PC-3 (cell line): Measurements from ENCODE around the gene ANGPT4. TPM values are rescaled to one million over a fixed set of nuclear protein-coding genes. Genes with fewer than 3 reads are reported as not detected.

Experiments
- ATAC-seq: fragments of 200-7000 bp; cut with Tn5 transposase; 2 replicates; pipeline ENCODE4 v1.9.1; 2020; ENCODE audit warnings: mild to moderate bottlenecking, moderate library complexity
- BruUV-seq: library from RNA; stranded (reverse); fragments of 400-500 nt; replicated peaks from 2 replicates; lab custom pipeline; 2021; lab: Mats Ljungman, UMichigan
- CTCF ChIA-PET: fragments of 300-600 bp; sonication (Branson Sonifier 250); formaldehyde crosslinking; loops from one replicate; lab custom pipeline; 2022; ENCODE audit warnings: antibody characterized with exemption; lab: Charles Lee
- POLR2A ChIA-PET: fragments of 300-600 bp; sonication (Branson Sonifier 250); formaldehyde crosslinking; loops from one replicate; lab custom pipeline; 2022; ENCODE audit warnings: antibody characterized with exemption; ENCODE audit not compliant: unreplicated experiment; lab: Charles Lee
- DNase-seq: peaks from one replicate; pipeline ENCODE4 v3.0.0-alpha.2; 2015
- H2AFZ ChIP-seq: fragments of 300-600 bp; sonication (generic); 2 replicates; pipeline ENCODE4 v1.6.0; 2016; ENCODE audit warnings: antibody characterized with exemption, low read length
- H3F3A ChIP-seq: fragments of 300-600 bp; sonication (generic); one replicate; pipeline ENCODE4 v1.6.0; 2017; ENCODE audit warnings: antibody characterized with exemption, low read length, control low read depth, mild to moderate bottlenecking; ENCODE audit not compliant: unreplicated experiment
- H3K27ac ChIP-seq: fragments of 300-600 bp; sonication (generic); 2 replicates; pipeline ENCODE4 v1.5.1; 2016; ENCODE audit warnings: mild to moderate bottlenecking, low read length
- H3K27me3 ChIP-seq: fragments of 300-600 bp; sonication (generic); 2 replicates; pipeline ENCODE4 v1.6.1; 2016; ENCODE audit warnings: low read length, mixed read lengths
- H3K36me3 ChIP-seq: fragments of 300-600 bp; sonication (generic); 2 replicates; pipeline ENCODE4 v1.6.1; 2016; ENCODE audit warnings: low read depth, mixed run types, low read length, mixed read lengths
- H3K4me1 ChIP-seq: fragments of 300-600 bp; sonication (generic); 2 replicates; pipeline ENCODE4 v1.5.1; 2016; ENCODE audit warnings: low read length; ENCODE audit not compliant: insufficient read depth
- H3K4me2 ChIP-seq: fragments of 300-600 bp; sonication (generic); 2 replicates; pipeline ENCODE4 v1.6.0; 2016; ENCODE audit warnings: low read length
- H3K4me3 ChIP-seq: fragments of 300-600 bp; sonication (generic); 2 replicates; pipeline ENCODE4 v1.5.1; 2016; ENCODE audit warnings: mild to moderate bottlenecking, low read length, mixed read lengths
- H3K79me2 ChIP-seq: fragments of 300-600 bp; sonication (generic); 2 replicates; pipeline ENCODE4 v1.6.1; 2017; ENCODE audit warnings: low read length, mixed read lengths
- H3K9ac ChIP-seq: fragments of 300-600 bp; sonication (generic); 2 replicates; pipeline ENCODE4 v1.6.0; 2016; ENCODE audit warnings: mild to moderate bottlenecking, low read length
- H3K9me2 ChIP-seq: fragments of 300-600 bp; sonication (generic); replicated peaks from 2 replicates; pipeline ENCODE4 v1.6.1; 2016; ENCODE audit warnings: mixed run types, low read length, mixed read lengths
- H3K9me3 ChIP-seq: fragments of 300-600 bp; sonication (generic); 2 replicates; pipeline ENCODE4 v1.6.1; 2016; ENCODE audit warnings: low read length, mixed read lengths
- H4K20me1 ChIP-seq: fragments of 300-600 bp; sonication (generic); 2 replicates; pipeline ENCODE4 v1.6.1; 2016; ENCODE audit warnings: low read length, mixed read lengths
- EZH2 ChIP-seq: fragments of 300-600 bp; sonication (generic); IDR thresholded peaks from one replicate; pipeline ENCODE4 v1.6.1; 2017; ENCODE audit warnings: antibody characterized with exemption, mild to moderate bottlenecking, low read length; ENCODE audit not compliant: unreplicated experiment
- EZH2phosphoT487 ChIP-seq: fragments of 300-600 bp; sonication (generic); IDR thresholded peaks from 2 replicates; pipeline ENCODE4 v1.6.1; 2018; ENCODE audit warnings: mild to moderate bottlenecking, antibody characterized with exemption, low read length, borderline replicate concordance
- intact Hi-C: fragments of 100-400 bp; cut with micrococcal nuclease; formaldehyde crosslinking; loops from 2 replicates; pipeline ENCODE4 v1.9.0; 2023
- total RNA-seq: library from RNA; depleted of rRNA; stranded (reverse); fragments of >200 nt; gene quantifications from 2 replicates; pipeline ENCODE4 v1.2.3, GENCODE V29; 2014
- TF ChIP-seq, protein P1 (sequence below): fragments of 300-600 bp; sonication (generic); conservative IDR thresholded peaks from 2 replicates; pipeline ENCODE4 v1.5.1; 2017; ENCODE audit warnings: antibody characterized with exemption, low read depth, mild to moderate bottlenecking, low read length

ANGPT4 gene
- total RNA-seq, 1 experiment from 2014 or later: not detected

DNA sequence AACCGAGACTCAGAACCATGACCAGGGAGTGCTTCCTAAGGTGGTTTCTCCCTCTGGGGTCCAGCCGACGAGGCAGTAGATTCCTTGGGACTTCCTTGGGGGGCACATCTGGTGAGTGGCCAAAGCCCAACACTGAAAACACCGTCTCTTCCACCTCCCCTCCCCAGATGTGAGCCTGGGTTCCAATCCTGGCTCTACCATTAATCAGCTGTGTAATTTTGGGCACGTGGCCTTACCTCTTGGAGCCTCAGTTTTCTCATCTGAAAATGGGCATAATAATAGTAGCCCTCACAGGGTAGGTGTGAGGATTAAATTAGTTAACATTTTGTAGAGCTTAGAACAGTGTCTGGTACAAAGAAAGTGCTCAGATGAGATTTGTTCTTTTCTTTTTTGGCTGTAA lies 77.1 kb downstream of the ANGPT4 start:
- CTCF ChIA-PET: interaction anchor here (0.7 kb wide), 1 partner anchor 17 kb away, joined by 3 read pairs; no protein-coding TSS in a partner anchor
- Histone ChIP-seq H3K4me1 (peaks cover 51% of the 10 kb centered on the region), H3K79me2 (peaks cover 89% of the 10 kb centered on the region), H3K9me3 (no peaks in the 10 kb centered on the region), H3K36me3 (no peaks in the 10 kb centered on the region), H3K9me2 (no peaks in the 10 kb centered on the region), H2AFZ (no peak overlapping the region), H3K9ac (no peak overlapping the region), H4K20me1 (no peaks in the 10 kb centered on the region), H3K27ac (no peak overlapping the region), H3K27me3 (no peaks in the 10 kb centered on the region), H3K4me3 (no peak overlapping the region), H3F3A (peaks cover 6% of the 10 kb centered on the region), H3K4me2 (no peak overlapping the region)
- intact Hi-C loops: no loop called here
- POLR2A ChIA-PET: interaction anchor here (0.6 kb wide), 1 partner anchor 227 kb away, joined by 10 read pairs; no protein-coding TSS in a partner anchor
- BruUV-seq: no TSS peak
- DNase-seq (no peak), ATAC-seq (no peak)
- no peak for TF ChIP-seq EZH2
- TF ChIP-seq EZH2phosphoT487: no peak
- TF ChIP-seq, protein P1, sequence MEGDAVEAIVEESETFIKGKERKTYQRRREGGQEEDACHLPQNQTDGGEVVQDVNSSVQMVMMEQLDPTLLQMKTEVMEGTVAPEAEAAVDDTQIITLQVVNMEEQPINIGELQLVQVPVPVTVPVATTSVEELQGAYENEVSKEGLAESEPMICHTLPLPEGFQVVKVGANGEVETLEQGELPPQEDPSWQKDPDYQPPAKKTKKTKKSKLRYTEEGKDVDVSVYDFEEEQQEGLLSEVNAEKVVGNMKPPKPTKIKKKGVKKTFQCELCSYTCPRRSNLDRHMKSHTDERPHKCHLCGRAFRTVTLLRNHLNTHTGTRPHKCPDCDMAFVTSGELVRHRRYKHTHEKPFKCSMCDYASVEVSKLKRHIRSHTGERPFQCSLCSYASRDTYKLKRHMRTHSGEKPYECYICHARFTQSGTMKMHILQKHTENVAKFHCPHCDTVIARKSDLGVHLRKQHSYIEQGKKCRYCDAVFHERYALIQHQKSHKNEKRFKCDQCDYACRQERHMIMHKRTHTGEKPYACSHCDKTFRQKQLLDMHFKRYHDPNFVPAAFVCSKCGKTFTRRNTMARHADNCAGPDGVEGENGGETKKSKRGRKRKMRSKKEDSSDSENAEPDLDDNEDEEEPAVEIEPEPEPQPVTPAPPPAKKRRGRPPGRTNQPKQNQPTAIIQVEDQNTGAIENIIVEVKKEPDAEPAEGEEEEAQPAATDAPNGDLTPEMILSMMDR: no peak

DNA sequence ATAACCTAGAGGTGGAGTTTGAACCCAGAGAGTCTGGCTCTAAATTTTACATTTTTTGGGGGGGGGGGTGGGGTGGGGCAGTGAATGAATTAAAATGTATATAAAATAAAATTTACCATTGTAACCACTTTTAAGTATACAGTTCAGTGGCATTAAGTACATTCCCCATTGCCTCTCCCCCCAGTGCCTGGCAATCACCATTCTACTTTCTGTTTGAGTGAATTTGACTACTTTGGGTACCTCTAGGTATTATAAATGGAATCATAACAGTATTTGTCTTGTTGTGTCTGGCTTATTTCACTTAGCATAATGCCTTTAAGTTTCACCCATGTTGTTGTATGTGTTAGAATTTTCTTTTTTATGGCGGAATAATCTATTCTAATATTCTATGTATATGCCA lies 79.9 kb downstream of the ANGPT4 start:
- ATAC-seq (no peak), DNase-seq (no peak)
- Histone ChIP-seq H3K9ac (no peak overlapping the region), H3K4me1 (peaks cover 33% of the 10 kb centered on the region), H4K20me1 (no peaks in the 10 kb centered on the region), H3K9me3 (no peaks in the 10 kb centered on the region), H3K36me3 (no peaks in the 10 kb centered on the region), H3K4me3 (no peak overlapping the region), H3K79me2 (peaks cover 62% of the 10 kb centered on the region), H3F3A (peaks cover 6% of the 10 kb centered on the region), H3K4me2 (peak overlapping the region; percentile 22), H2AFZ (no peak overlapping the region), H3K9me2 (no peaks in the 10 kb centered on the region), H3K27ac (no peak overlapping the region), H3K27me3 (no peaks in the 10 kb centered on the region)
- CTCF ChIA-PET: no interaction called here
- intact Hi-C loops: no loop called here
- BruUV-seq: no TSS peak
- TF ChIP-seq EZH2 (no peak), EZH2phosphoT487 (no peak)
- POLR2A ChIA-PET: no interaction called here

- TF ChIP-seq EZH2 (no peak), EZH2phosphoT487 (no peak)
- TF ChIP-seq, protein P1: no peak
- DNase-seq (no peak), ATAC-seq (no peak)
- H3K4me1 ChIP-seq: peaks cover 29% of the 10 kb centered on the region
- no peak overlapping the region for H3K27ac ChIP-seq
- intact Hi-C loops: no loop called here
- peak overlapping the region; percentile 48 for H3K4me2 ChIP-seq
- no peak overlapping the region for H2AFZ ChIP-seq
- peak overlapping the region; percentile 32; the same call in 1 of the 2 replicates for H3K4me3 ChIP-seq
- H3K27me3 ChIP-seq: no peaks in the 10 kb centered on the region
- no peaks in the 10 kb centered on the region for H3K9me2 ChIP-seq
- ChIA-PET POLR2A (no interaction called here), CTCF (no interaction called here)
- H3K79me2 ChIP-seq: peaks cover 59% of the 10 kb centered on the region
- no peak overlapping the region for H3K9ac ChIP-seq
- peaks cover 6% of the 10 kb centered on the region for H3F3A ChIP-seq
- no TSS peak for BruUV-seq
- H3K36me3 ChIP-seq: no peaks in the 10 kb centered on the region
- no peaks in the 10 kb centered on the region for H4K20me1 ChIP-seq
- no peaks in the 10 kb centered on the region for H3K9me3 ChIP-seq
These were observed 80.5 kb downstream of the ANGPT4 start for GRCh38 chr20:835608-836045.
